ENCODE data around the gene AGFG2. TPM values are rescaled to one million over a fixed set of nuclear protein-coding genes. Genes with fewer than 3 reads are reported as not detected.

Gene AGFG2
- polyA plus RNA-seq, 3 donors: 10.4 to 12.1 (median 10.4) TPM

DNA sequence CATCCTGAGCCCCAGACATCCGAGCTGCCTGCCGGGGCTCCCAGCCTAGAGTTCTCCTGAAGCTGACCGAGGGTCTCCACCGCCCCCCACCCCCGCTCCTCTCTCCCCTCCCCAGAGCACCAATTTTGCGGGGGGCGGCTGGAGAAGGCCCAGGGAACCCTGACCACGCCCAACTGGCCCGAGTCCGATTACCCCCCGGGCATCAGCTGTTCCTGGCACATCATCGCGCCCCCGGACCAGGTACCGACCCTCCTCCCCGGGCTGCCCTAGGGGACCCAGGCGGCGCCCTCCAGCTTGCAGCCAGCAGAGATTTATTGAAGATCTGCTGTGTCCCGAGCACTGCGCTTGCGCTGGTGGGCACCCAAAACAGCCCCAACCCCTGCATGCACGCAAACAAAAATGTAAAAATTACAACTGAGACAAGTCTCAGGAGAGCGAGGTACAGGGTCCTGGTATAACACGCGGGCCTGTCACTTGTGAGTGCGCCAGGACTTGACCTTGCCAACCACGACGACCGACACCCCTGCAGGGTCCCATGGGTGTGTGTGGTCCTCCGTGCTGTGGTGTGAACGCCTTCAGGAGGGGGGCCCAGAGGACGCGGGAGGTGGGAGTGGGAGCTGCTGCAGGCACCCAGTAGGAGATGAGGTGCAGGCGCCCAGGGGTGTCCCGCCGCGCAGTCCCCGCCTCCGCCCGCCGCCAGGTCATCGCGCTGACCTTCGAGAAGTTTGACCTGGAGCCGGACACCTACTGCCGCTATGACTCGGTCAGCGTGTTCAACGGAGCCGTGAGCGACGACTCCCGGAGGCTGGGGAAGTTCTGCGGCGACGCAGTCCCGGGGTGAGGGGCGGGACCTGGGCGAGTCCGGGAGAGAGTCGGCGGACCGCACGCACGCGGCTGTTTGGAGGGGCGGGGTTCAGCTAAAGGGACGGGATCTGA is 66.2 kb downstream of the AGFG2 start:
- no peak for DNase-seq (ENCODE audit: low read depth in 3 of 3, low spot score in 2 of 3)

DNA sequence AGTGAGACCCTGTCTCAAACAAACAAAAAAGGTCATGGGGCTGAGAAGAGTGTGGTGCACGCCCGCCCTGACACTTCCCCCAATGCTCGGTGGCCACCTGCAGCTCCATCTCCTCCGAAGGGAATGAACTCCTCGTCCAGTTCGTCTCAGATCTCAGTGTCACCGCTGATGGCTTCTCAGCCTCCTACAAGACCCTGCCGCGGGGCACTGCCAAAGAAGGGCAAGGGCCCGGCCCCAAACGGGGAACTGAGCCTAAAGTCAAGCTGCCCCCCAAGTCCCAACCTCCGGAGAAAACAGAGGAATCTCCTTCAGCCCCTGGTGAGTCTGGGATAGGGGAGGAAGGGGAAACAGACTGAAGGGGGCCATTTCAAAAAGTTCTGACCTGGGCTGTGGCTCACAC is 67.3 kb downstream of the AGFG2 start:
- no peak for DNase-seq (ENCODE audit: low read depth in 3 of 3, low spot score in 2 of 3)

DNA sequence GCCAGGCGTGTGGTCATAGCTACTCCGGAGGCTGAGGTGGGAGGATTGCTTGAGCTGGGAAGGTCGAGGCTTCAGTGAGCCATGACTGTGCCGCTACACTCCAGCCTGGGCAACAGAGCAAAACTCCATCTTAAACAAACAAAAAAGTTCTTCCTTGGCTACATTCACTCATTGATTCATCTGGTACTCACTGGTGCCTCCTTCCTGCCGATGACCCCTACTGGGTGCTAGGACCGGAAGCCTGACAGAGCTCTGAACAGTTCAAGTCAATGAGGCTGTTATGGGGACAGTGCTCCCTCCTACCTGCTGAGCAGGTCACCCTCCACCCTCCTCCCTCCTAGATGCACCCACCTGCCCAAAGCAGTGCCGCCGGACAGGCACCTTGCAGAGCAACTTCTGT is 68.1 kb downstream of the AGFG2 start:
- DNase-seq (ENCODE audit: low read depth in 3 of 3, low spot score in 2 of 3): no peak

DNA sequence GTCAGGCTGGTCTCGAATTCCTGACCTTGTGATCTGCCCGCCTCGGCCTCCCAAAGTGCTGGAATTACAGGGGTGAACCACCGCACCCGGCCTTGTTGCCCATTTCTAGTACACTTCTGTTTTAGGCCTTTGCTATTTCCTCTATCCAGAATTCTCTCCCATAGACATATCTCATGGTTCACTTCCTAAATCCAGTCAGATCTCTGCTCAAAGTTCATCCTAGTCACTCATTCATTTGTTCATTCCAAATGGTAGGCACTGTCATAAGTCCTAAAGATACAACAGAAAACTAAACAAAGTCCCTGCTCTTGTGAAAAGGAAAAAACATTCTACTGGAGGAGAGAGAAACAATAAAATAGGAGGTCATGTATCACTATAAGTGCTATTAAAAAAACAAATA is 71.0 kb downstream of the AGFG2 start:
- no peak for DNase-seq (ENCODE audit: low read depth in 3 of 3, low spot score in 2 of 3)

DNA sequence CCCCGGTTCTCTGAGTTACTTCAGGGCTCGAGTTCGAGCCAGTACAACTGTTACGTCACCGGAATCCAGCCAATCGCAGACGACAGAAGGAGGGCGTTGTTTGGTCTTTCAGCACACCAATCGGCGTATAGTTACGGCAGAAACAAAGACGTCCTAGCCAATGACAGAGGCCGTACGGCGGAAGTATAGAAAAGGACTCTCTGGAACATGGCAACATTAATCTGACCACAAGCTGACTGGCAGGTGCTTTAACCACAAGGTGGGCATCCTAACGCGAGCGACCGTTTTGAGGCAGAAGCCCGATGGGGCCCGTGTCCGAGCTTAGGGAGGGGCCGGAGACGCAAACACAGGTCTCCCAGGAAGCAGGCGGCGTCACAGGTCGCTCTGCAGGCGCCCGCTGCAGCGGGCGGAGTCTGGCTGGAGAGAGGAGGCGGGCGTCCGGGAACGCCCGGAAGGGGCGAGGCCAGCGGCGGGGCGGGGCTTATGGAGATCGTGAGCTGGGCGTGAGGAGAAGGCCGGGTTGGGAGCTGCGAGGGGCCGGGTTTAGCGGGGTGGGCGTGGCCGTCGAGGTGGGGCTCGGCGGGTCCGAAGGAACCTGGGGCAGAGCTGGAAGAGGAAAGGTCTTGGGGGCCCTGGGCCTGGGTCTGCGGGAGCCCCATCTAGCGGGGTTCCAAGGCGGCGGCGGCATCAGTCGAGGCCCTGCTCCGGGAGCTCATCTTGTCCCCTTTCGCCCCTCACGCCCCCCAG is 73.2 kb downstream of the AGFG2 start, which contains the start of gene MOSPD3:
MOSPD3 (plus strand) TSS at position 558 of the 747 bp plus-strand sequence. CDS start 252 bp downstream, outside the sequence.
- peak; percentile 99 to 100 (median 100) for DNase-seq (ENCODE audit: low read depth in 3 of 3, low spot score in 2 of 3)

DNA sequence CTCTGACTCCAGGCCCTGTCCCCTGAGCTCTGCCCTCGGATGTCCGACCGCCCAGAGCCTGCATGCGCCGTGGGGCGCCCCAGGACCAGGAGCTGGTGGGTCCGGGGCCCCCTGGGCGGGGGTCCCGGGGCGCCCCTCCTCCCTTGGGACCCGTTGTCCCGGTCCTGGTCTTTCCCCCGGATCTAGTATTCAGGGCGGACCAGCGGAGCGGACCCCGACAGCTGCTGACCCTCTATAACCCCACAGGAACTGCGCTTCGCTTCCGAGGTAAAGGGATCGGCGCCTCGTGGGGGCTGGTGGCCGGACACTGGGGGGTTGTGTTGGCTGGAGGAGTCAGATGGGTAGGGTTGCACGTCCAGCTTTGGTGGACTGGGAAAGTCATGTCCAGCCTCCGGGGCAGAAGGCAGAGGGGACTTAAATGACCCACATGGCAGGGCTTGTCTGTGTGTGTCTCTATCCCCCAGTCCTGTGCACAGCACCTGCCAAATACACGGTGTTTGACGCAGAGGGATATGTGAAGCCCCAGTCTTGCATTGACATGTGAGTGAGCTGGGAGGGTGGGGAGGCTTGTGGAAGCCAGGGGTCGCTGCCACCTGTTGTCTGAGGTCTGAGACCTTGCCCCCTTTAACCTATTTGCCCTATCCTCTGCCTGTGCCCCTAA is 73.9 kb downstream of the AGFG2 start:
- no peak for DNase-seq (ENCODE audit: low read depth in 3 of 3, low spot score in 2 of 3)

DNA sequence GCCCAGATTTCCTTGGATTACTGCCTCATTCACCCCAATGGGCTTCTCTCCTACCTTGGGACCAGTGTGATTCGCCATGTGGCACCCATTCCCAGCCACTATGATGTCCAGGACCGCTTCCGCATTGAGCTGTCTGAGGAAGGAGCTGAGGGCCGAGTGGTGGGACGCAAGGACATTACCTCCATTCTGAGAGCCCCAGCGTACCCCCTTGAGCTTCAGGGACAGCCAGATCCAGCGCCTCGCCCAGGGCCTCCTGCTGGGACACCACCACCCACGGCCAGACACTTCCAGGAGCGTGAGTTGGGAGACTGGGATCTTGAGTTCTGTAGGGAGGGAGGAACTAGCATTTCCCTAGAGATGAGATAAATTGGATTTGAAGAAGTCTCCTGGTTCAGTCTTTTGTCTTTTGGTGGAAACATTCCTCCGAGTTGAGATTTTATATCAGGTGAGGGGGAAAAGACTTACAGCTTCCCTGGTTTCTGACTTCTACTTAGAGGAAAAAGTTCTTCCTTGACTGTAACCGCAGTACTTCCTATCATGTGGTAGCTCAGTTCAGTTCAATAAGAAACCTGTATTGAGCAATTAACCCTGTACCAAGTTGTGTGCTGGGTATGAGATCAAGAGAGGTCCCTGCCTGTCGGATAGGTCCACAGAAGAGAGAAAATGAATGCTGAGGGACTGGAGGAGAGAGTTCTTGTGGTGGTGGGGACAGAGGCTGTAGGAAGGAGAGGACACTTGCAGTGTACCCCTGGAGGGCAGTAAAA is 74.6 kb downstream of the AGFG2 start:
- DNase-seq (ENCODE audit: low read depth in 3 of 3, low spot score in 2 of 3): no peak

DNA sequence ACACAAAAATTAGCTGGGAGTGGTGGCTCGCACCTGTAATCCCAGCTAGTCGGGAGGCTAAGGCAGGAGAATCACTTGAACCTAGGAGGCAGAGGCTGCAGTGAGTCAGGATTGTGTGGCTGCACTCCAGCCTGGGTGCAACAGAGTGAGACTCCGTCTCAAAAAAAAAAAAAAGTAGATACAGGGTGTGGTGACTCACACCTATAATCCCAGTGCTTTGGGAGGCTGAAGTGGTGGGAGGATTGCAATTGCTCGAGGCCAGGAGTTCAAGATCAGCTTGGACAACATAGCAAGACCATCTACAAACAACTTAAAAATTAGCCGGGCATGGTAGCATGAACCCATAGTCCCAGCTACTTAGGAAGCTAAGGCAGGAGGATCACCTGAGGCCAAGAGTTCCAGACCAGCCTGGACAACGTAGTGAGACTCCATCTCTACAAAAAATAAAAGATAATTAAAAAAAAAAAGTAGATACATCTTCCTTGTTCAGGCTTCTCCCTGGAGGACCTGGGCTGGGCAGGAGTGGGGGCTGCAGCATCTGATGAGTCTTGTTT is 75.4 kb downstream of the AGFG2 start:
- no peak for DNase-seq (ENCODE audit: low read depth in 3 of 3, low spot score in 2 of 3)

Other genes with a start within 250 kb of the AGFG2 start
- gene SPDYE3, start 231.5 kb upstream of the AGFG2 start, polyA plus RNA-seq (ENCODE audit: insufficient read length in 3 of 3): 1 to 10 TPM; 6.7 to 8.1 (median 6.8) TPM
- gene PILRB, start 181.1 kb upstream of the AGFG2 start, polyA plus RNA-seq (ENCODE audit: insufficient read length in 3 of 3): 10 to 100 TPM; 23.2 to 26.9 (median 23.8) TPM
- 1 to 10 TPM; 3.4 to 3.7 (median 3.5) TPM for gene PILRA, start 165.7 kb upstream of the AGFG2 start, polyA plus RNA-seq (ENCODE audit: insufficient read length in 3 of 3)
- 1 to 10 TPM; 5.4 to 6.5 (median 5.4) TPM for gene ZCWPW1, start 110.5 kb upstream of the AGFG2 start, polyA plus RNA-seq (ENCODE audit: insufficient read length in 3 of 3)
- 10 to 100 TPM; 49.4 to 57.1 (median 51.9) TPM for gene MEPCE, start 109.4 kb upstream of the AGFG2 start, polyA plus RNA-seq (ENCODE audit: insufficient read length in 3 of 3)
- 10 to 100 TPM; 12.7 to 14.2 (median 13.9) TPM for gene PPP1R35, start 102.7 kb upstream of the AGFG2 start, polyA plus RNA-seq (ENCODE audit: insufficient read length in 3 of 3)
- 1 to 10 TPM in 1 of 3 donors, under 1 TPM in 2; 0.58 to 1.4 (median 0.82) TPM for gene SPACDR, start 74.9 kb upstream of the AGFG2 start, polyA plus RNA-seq (ENCODE audit: insufficient read length in 3 of 3)
- 10 to 100 TPM; 28.6 to 35.0 (median 29.4) TPM for gene TSC22D4, start 60.0 kb upstream of the AGFG2 start, polyA plus RNA-seq (ENCODE audit: insufficient read length in 3 of 3)
- 1 to 10 TPM; 1.3 to 1.8 (median 1.4) TPM for gene NYAP1, start 55.3 kb upstream of the AGFG2 start, polyA plus RNA-seq (ENCODE audit: insufficient read length in 3 of 3)
- 1 to 10 TPM in 2 of 3 donors, under 1 TPM in 1; 0.82 to 1.7 (median 1.6) TPM for gene SAP25, start 34.7 kb downstream of the AGFG2 start, polyA plus RNA-seq (ENCODE audit: insufficient read length in 3 of 3)
- 10 to 100 TPM; 22.9 to 25.5 (median 23.3) TPM for gene LRCH4, start 46.9 kb downstream of the AGFG2 start, polyA plus RNA-seq (ENCODE audit: insufficient read length in 3 of 3)
- 1 to 10 TPM; 1.3 to 1.4 (median 1.4) TPM for gene FBXO24, start 47.1 kb downstream of the AGFG2 start, polyA plus RNA-seq (ENCODE audit: insufficient read length in 3 of 3)
- 10 to 100 TPM; 76.9 to 87.6 (median 81.8) TPM for gene PCOLCE, start 63.2 kb downstream of the AGFG2 start, polyA plus RNA-seq (ENCODE audit: insufficient read length in 3 of 3)
- 10 to 100 TPM; 21.6 to 24.0 (median 23.8) TPM for gene MOSPD3, start 73.3 kb downstream of the AGFG2 start, polyA plus RNA-seq (ENCODE audit: insufficient read length in 3 of 3)
- gene TFR2, start 102.3 kb downstream of the AGFG2 start, polyA plus RNA-seq (ENCODE audit: insufficient read length in 3 of 3): under 1 TPM; 0.43 to 0.79 (median 0.78) TPM
- not detected for gene ACTL6B, start 117.2 kb downstream of the AGFG2 start, polyA plus RNA-seq (ENCODE audit: insufficient read length in 3 of 3)
- gene GNB2, start 134.5 kb downstream of the AGFG2 start, polyA plus RNA-seq (ENCODE audit: insufficient read length in 3 of 3): 100 to 1,000 TPM; 164 to 210 (median 185) TPM
- 10 to 100 TPM; 27.1 to 30.1 (median 27.1) TPM for gene GIGYF1, start 155.0 kb downstream of the AGFG2 start, polyA plus RNA-seq (ENCODE audit: insufficient read length in 3 of 3)
- 10 to 100 TPM; 22.5 to 25.9 (median 23.3) TPM for gene POP7, start 166.9 kb downstream of the AGFG2 start, polyA plus RNA-seq (ENCODE audit: insufficient read length in 3 of 3)
- gene EPO, start 181.3 kb downstream of the AGFG2 start, polyA plus RNA-seq (ENCODE audit: insufficient read length in 3 of 3): under 1 TPM in 2 of 3 donors, not detected in 1; 0.10 to 0.11 TPM
- under 1 TPM in 1 of 3 donors, not detected in 2; 0.03 TPM for gene ZAN, start 194.4 kb downstream of the AGFG2 start, polyA plus RNA-seq (ENCODE audit: insufficient read length in 3 of 3)

Measured in right renal cortex interstitium (tissue), 3 donors.